Smooth muscle cell (in vitro differentiated cells): ENCODE data around the gene MYT1. TPM values are rescaled to one million over a fixed set of nuclear protein-coding genes. Genes with fewer than 3 reads are reported as not detected.

Experiments
- DNase-seq: peaks from one replicate; lab custom pipeline; 2025; ENCODE audit not compliant: unreplicated experiment; lab: John Stamatoyannopoulos, UW
- H2AFZ ChIP-seq: fragments of 200-600 bp; sonication (generic); 2 replicates; pipeline ENCODE4 v1.6.0; 2016; ENCODE audit warnings: antibody characterized with exemption, low read depth, mild to moderate bottlenecking
- H3F3A ChIP-seq: fragments of 200-600 bp; sonication (generic); 2 replicates; pipeline ENCODE4 v1.6.0; 2017; ENCODE audit warnings: antibody characterized with exemption, low read depth
- H3K27ac ChIP-seq: fragments of 200-600 bp; sonication (generic); 2 replicates; pipeline ENCODE4 v1.5.1; 2016; ENCODE audit warnings: low read depth, mild to moderate bottlenecking
- H3K27me3 ChIP-seq: fragments of 200-600 bp; sonication (generic); 2 replicates; pipeline ENCODE4 v1.6.1; 2016; ENCODE audit warnings: low read depth, mild to moderate bottlenecking
- H3K36me3 ChIP-seq: fragments of 200-600 bp; sonication (generic); 2 replicates; pipeline ENCODE4 v1.5.1; 2016; ENCODE audit warnings: low read depth
- H3K4me1 ChIP-seq: fragments of 200-600 bp; sonication (generic); 2 replicates; pipeline ENCODE4 v1.5.1; 2016; ENCODE audit warnings: low read depth
- H3K4me2 ChIP-seq: fragments of 200-600 bp; sonication (generic); 2 replicates; pipeline ENCODE4 v1.6.0; 2016; ENCODE audit warnings: mild to moderate bottlenecking
- H3K4me3 ChIP-seq: fragments of 200-600 bp; sonication (generic); 2 replicates; pipeline ENCODE4 v1.5.1; 2016; ENCODE audit warnings: mild to moderate bottlenecking
- H3K79me2 ChIP-seq: fragments of 200-600 bp; sonication (generic); 2 replicates; pipeline ENCODE4 v1.6.0; 2016; ENCODE audit warnings: low read depth, mild to moderate bottlenecking
- H3K9ac ChIP-seq: fragments of 200-600 bp; sonication (generic); 2 replicates; pipeline ENCODE4 v1.6.0; 2016; ENCODE audit warnings: low read depth
- H3K9me3 ChIP-seq: fragments of 200-600 bp; sonication (generic); replicated peaks from 2 replicates; pipeline ENCODE4 v1.5.1; 2016; ENCODE audit warnings: low read depth
- H4K20me1 ChIP-seq: fragments of 200-600 bp; sonication (generic); 2 replicates; pipeline ENCODE4 v1.6.0; 2016; ENCODE audit warnings: low read depth
- WGBS: methylation state at CpG from one replicate; pipeline ENCODE4 v1.1.7; 2016; ENCODE audit warnings: low lambda C conversion rate; 5-methylcytosine and 5-hydroxymethylcytosine counted together
- polyA plus RNA-seq: library from polyadenylated mRNA; unstranded; fragments of >200 nt; fragmentation: Nextera tagmentation; extraction: Ambion mirVana; gene quantifications from 2 replicates; pipeline ENCODE4 v1.2.1, GENCODE V29; 2016
- total RNA-seq: library from RNA; depleted of rRNA; stranded (reverse); fragments of >200 nt; gene quantifications from 2 replicates; pipeline ENCODE4 v1.2.3, GENCODE V29; 2014
- TF ChIP-seq, protein P1 (sequence below): fragments of 200-600 bp; sonication (generic); IDR thresholded peaks from 2 replicates; pipeline ENCODE4 v1.5.1; 2017; ENCODE audit warnings: borderline replicate concordance, mild to moderate bottlenecking, antibody characterized with exemption; ENCODE audit not compliant: insufficient read depth, poor library complexity, severe bottlenecking

The MYT1 gene
- total and polyA plus RNA-seq, 2 experiments from 2014 or later, result 0.09 TPM; not detected in 1

- no peak overlapping the region for H2AFZ ChIP-seq
- no peak overlapping the region for H3K27ac ChIP-seq
- peaks cover 25% of the 10 kb centered on the region for H3K4me1 ChIP-seq
- H3K4me2 ChIP-seq, result no peak overlapping the region
- no peaks in the 10 kb centered on the region for H3F3A ChIP-seq
- H4K20me1 ChIP-seq, result no peaks in the 10 kb centered on the region
- no peak for DNase-seq
- peaks cover 8% of the 10 kb centered on the region for H3K27me3 ChIP-seq
- H3K4me3 ChIP-seq, result no peak overlapping the region
- H3K9me3 ChIP-seq, result no peaks in the 10 kb centered on the region
- TF ChIP-seq, protein P1, sequence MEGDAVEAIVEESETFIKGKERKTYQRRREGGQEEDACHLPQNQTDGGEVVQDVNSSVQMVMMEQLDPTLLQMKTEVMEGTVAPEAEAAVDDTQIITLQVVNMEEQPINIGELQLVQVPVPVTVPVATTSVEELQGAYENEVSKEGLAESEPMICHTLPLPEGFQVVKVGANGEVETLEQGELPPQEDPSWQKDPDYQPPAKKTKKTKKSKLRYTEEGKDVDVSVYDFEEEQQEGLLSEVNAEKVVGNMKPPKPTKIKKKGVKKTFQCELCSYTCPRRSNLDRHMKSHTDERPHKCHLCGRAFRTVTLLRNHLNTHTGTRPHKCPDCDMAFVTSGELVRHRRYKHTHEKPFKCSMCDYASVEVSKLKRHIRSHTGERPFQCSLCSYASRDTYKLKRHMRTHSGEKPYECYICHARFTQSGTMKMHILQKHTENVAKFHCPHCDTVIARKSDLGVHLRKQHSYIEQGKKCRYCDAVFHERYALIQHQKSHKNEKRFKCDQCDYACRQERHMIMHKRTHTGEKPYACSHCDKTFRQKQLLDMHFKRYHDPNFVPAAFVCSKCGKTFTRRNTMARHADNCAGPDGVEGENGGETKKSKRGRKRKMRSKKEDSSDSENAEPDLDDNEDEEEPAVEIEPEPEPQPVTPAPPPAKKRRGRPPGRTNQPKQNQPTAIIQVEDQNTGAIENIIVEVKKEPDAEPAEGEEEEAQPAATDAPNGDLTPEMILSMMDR, result no peak
- 84% methylated on average over 22 of the region's 22 CpGs for WGBS
- no peak overlapping the region for H3K9ac ChIP-seq
- H3K36me3 ChIP-seq, result no peaks in the 10 kb centered on the region
- no peaks in the 10 kb centered on the region for H3K79me2 ChIP-seq
These were observed 8.8 kb upstream of the MYT1 start for GRCh38 chr20:64155258-64156135.

- Histone ChIP-seq H3K9ac (no peak overlapping the region), H3K79me2 (no peaks in the 10 kb centered on the region), H3K4me2 (no peak overlapping the region), H3F3A (no peaks in the 10 kb centered on the region), H3K4me3 (no peak overlapping the region), H3K36me3 (no peaks in the 10 kb centered on the region), H4K20me1 (no peaks in the 10 kb centered on the region), H3K27me3 (peaks cover 16% of the 10 kb centered on the region), H3K4me1 (peaks cover 25% of the 10 kb centered on the region), H3K27ac (no peak overlapping the region), H2AFZ (no peak overlapping the region), H3K9me3 (no peaks in the 10 kb centered on the region)
- 82% methylated on average over 9 of the region's 9 CpGs for WGBS
- DNase-seq, result no peak
- TF ChIP-seq, protein P1, result no peak
These were observed 7.9 kb upstream of the MYT1 start for GRCh38 chr20:64156136-64156885.

DNA sequence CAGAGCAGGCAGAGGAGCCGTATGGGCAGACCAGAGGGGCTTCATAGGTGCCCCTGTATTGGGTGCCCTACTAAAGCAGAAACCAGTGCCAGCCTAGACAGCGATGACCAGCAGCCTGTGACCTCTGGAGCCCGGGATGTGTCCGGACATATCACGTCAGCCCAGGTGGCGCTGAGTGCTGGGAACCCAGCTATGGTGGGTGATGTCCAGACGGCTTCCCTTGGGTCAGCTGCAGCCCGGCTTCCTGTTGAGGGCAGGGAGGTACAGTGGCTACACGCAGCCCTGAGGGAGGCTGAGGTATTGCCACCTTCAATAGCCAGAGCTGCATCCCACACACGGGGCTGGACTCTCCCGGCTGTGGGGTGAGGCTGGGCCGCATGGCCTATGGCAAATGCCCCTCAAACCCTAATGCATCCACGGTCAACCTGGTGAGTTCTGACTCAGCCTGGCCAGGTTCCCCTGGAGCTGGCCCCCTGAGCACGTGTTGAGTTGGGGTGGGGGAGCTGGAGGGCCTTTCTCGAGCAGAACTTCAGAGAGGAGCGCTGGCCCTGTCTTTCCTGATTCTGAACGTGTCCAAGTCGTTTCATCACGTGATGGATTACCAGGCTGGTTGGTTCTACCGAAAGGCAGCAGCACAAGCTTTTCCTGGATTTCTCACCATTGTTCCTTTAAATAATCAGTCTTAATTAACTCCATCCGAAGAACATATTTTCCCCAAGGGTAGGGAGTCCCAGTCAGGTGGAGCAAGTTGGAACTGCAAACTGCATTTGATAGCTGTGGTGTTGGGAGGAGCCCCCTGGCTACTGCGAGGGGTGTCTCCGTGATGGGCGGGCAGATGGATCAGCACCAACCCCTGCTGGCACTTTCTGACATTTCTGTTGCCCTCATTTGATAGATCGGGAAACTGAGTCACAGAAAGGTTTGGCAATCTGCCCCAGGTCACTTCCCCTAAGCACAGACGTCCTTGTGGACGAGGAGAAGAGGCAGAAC lies 7.1 kb upstream of the MYT1 start:
- H3K9me3 ChIP-seq, result no peaks in the 10 kb centered on the region

More for the DNA sequence above, 7.1 kb upstream of the MYT1 start:
- H3K9ac ChIP-seq, result no peak overlapping the region
- H3K79me2 ChIP-seq, result no peaks in the 10 kb centered on the region
- 89% methylated on average over 27 of the region's 27 CpGs for WGBS
- no peaks in the 10 kb centered on the region for H3K36me3 ChIP-seq
- H3K4me2 ChIP-seq, result no peak overlapping the region
- H3K4me3 ChIP-seq, result no peak overlapping the region
- DNase-seq, result no peak
- H3K27ac ChIP-seq, result no peak overlapping the region
- no peak overlapping the region for H2AFZ ChIP-seq
- peaks cover 25% of the 10 kb centered on the region for H3K27me3 ChIP-seq
- TF ChIP-seq, protein P1, result no peak
- H3K4me1 ChIP-seq, result peaks cover 24% of the 10 kb centered on the region
- H4K20me1 ChIP-seq, result no peaks in the 10 kb centered on the region
- H3F3A ChIP-seq, result no peaks in the 10 kb centered on the region
